Right atrium auricular region (tissue), 2 donors: ENCODE results near the gene NRF1. TPM values are rescaled to one million over a fixed set of nuclear protein-coding genes. Genes with fewer than 3 reads are reported as not detected.

Experiments
- DNase-seq: peaks from one replicate; pipeline ENCODE4 v3.0.0-alpha.2; 2019; ENCODE audit warnings: low spot score
- H3K27ac ChIP-seq, 2 donors: fragments of 200-600 bp; sonication (generic); 1 replicate in 1 of 2; 2 replicates in 1 of 2; pipeline ENCODE4 v1.5.1; 2016 to 2019
- H3K27me3 ChIP-seq, 2 donors: fragments of 200-600 bp; sonication (generic); one replicate each; pipeline versions ENCODE4 v1.5.1 to v1.6.0; 2017 to 2019
- H3K36me3 ChIP-seq: fragments of 200-600 bp; sonication (generic); one replicate; pipeline ENCODE4 v1.5.1; 2016
- H3K4me1 ChIP-seq, 2 donors: fragments of 200-600 bp; sonication (generic); one replicate each; pipeline versions ENCODE4 v1.5.1 to v1.6.0; 2017 to 2019
- H3K4me3 ChIP-seq, 2 donors: fragments of 200-600 bp; sonication (generic); 1 replicate in 1 of 2; 2 replicates in 1 of 2; pipeline ENCODE4 v1.5.1; 2017 to 2019; ENCODE audit warnings: mild to moderate bottlenecking in 1 of 2, moderate library complexity in 1 of 2
- H3K9me3 ChIP-seq, 2 donors: fragments of 200-600 bp; sonication (generic); one replicate each; pipeline ENCODE4 v1.5.1; 2019
- total RNA-seq, 2 donors: library from RNA; depleted of rRNA; stranded (reverse); fragments of >200 nt; gene quantifications; one replicate each; pipeline ENCODE4 v1.1.0, GENCODE V29; 2016
- TF ChIP-seq, protein P1 (sequence below), 2 donors: fragments of 200-600 bp; sonication (generic); IDR thresholded peaks; one replicate each; pipeline ENCODE4 v1.5.1; 2019; ENCODE audit warnings: antibody characterized with exemption in 2 of 2

Gene NRF1
- total RNA-seq, 2 donors from 2014 or later: 14.9 to 21.2 TPM

DNA sequence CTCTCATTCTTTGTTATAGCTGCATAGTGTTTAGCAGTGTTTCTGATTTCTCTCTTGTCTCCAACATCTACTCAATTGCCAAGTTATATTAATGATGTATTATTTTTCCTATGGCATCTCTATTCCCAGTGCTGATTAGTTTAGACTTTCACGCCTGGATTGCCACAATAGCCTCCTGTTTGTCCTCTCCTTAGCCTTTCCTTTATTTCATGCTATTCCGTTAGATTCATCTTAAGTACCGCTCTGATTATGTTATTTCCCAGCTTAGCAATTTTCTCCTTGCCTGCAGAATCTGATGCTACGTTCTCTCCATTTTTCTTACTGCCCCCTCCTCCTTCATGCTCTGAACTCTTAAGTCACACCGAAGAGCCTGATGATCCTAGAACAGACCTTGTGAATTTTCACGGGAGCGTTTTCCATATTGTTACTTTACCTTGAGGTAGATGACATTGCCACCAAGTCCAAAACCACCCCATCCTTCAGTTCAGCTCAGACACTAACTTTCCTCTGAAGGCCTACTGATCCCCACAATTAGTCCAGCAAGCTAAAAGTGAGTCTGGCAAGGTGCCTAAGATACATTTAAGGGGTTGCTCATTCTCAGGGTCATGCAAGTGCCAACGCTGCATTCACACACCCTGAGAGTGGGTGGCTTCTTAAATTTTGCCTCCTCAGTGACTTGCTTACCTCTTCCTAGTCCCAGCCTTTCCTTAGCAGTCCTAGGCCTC is 6.6 kb upstream of the NRF1 start:
- H3K4me1 ChIP-seq: peaks cover 0 to 3% of the 10 kb centered on the region in 2 donors
- H3K27ac ChIP-seq: no peak overlapping the region
- no peak for DNase-seq
- no peak overlapping the region for H3K4me3 ChIP-seq
- no peaks in the 10 kb centered on the region for H3K36me3 ChIP-seq
- no peaks in the 10 kb centered on the region for H3K9me3 ChIP-seq
- H3K27me3 ChIP-seq: no peaks in the 10 kb centered on the region
- TF ChIP-seq, protein P1, sequence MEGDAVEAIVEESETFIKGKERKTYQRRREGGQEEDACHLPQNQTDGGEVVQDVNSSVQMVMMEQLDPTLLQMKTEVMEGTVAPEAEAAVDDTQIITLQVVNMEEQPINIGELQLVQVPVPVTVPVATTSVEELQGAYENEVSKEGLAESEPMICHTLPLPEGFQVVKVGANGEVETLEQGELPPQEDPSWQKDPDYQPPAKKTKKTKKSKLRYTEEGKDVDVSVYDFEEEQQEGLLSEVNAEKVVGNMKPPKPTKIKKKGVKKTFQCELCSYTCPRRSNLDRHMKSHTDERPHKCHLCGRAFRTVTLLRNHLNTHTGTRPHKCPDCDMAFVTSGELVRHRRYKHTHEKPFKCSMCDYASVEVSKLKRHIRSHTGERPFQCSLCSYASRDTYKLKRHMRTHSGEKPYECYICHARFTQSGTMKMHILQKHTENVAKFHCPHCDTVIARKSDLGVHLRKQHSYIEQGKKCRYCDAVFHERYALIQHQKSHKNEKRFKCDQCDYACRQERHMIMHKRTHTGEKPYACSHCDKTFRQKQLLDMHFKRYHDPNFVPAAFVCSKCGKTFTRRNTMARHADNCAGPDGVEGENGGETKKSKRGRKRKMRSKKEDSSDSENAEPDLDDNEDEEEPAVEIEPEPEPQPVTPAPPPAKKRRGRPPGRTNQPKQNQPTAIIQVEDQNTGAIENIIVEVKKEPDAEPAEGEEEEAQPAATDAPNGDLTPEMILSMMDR (IDR thresholded peaks at IDR 0.05): no peak

DNA sequence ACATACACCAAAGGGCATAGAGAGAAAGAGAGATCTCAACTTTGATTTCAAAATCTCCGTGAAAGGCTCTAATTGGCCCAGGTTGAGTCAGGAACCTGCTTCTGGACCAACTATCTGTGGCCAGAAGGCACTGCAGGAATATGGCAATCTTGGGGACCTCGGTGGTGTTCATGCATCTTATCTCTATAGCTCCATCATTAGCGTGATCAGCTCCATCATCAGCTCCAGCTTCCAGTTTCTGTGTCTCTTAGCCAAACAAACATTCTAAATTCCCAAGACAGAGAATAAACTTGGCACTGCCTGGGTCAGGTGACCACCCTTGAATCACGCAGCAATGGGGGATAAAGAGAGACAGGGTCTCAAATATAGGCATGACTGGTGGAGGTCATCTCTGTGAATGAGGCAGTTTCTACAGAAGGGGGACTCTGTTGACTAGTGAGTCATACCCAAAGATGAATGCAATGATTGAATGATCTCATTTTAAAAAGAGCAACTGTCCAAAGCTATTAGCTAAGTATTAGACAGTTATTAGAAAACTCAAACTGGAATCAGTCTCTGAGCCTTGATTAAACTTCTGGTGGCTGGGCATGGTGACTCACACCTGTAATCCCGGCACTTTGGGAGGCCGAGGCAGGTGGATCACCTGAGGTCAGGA is 5.4 kb upstream of the NRF1 start:
- Histone ChIP-seq H3K36me3 (no peaks in the 10 kb centered on the region), H3K4me3 (no peak overlapping the region), H3K9me3 (no peaks in the 10 kb centered on the region), H3K4me1 (peaks cover 0 to 14% of the 10 kb centered on the region in 2 donors), H3K27ac (no peak overlapping the region), H3K27me3 (no peaks in the 10 kb centered on the region)
- DNase-seq: no peak
- TF ChIP-seq, protein P1 (IDR thresholded peaks at IDR 0.05): no peak

GRCh38 chr7:129606803-129607202 is 4.7 kb upstream of the NRF1 start:
- TF ChIP-seq, protein P1 (IDR thresholded peaks at IDR 0.05): no peak
- H3K4me1 ChIP-seq: peaks cover 0 to 14% of the 10 kb centered on the region in 2 donors
- H3K27me3 ChIP-seq: no peaks in the 10 kb centered on the region
- no peaks in the 10 kb centered on the region for H3K36me3 ChIP-seq
- no peak for DNase-seq
- H3K4me3 ChIP-seq: no peak overlapping the region
- no peak overlapping the region for H3K27ac ChIP-seq
- no peaks in the 10 kb centered on the region for H3K9me3 ChIP-seq

- no peak overlapping the region for H3K27ac ChIP-seq
- H3K27me3 ChIP-seq: no peaks in the 10 kb centered on the region
- no peaks in the 10 kb centered on the region for H3K36me3 ChIP-seq
- TF ChIP-seq, protein P1 (IDR thresholded peaks at IDR 0.05): peak in 1 of 2 donors; percentile 39
- DNase-seq: no peak
- H3K4me3 ChIP-seq: no peak overlapping the region
- peaks cover 0 to 14% of the 10 kb centered on the region in 2 donors for H3K4me1 ChIP-seq
- H3K9me3 ChIP-seq: no peaks in the 10 kb centered on the region
Measured at GRCh38 chr7:129607471-129608120, 3.9 kb upstream of the NRF1 start.

- Histone ChIP-seq H3K27me3 (no peaks in the 10 kb centered on the region), H3K4me3 (no peak overlapping the region), H3K4me1 (peaks cover 0 to 29% of the 10 kb centered on the region in 2 donors), H3K27ac (no peak overlapping the region), H3K9me3 (no peaks in the 10 kb centered on the region), H3K36me3 (no peaks in the 10 kb centered on the region)
- TF ChIP-seq, protein P1 (IDR thresholded peaks at IDR 0.05): no peak
- DNase-seq: no peak
Measured at GRCh38 chr7:129609666-129610065, 1.9 kb upstream of the NRF1 start.
